Neural cell (in vitro differentiated cells): Measurements from ENCODE around the gene KIF18B. TPM values are rescaled to one million over a fixed set of nuclear protein-coding genes. Genes with fewer than 3 reads are reported as not detected.

ENCODE experiments used
- H2AFZ ChIP-seq: fragments of 200-600, 300-800 bp; sonication (generic), shearing (Covaris generic); 2 replicates; pipeline ENCODE4 v1.6.0; 2014; ENCODE audit warnings: low read depth, mild to moderate bottlenecking, antibody characterized with exemption, low read length, moderate library complexity
- H3F3A ChIP-seq: fragments of 200-600 bp; shearing (Covaris generic); 2 replicates; pipeline ENCODE4 v1.6.1; 2016; ENCODE audit warnings: mild to moderate bottlenecking, moderate library complexity, mixed read lengths, antibody characterized with exemption, low read length; ENCODE audit not compliant: insufficient read depth, poor library complexity, severe bottlenecking
- H3K27ac ChIP-seq: fragments of 200-600, 300-800 bp; sonication (generic), shearing (Covaris generic); 2 replicates; pipeline ENCODE4 v1.5.1; 2014; ENCODE audit warnings: mild to moderate bottlenecking, low read length, moderate library complexity
- H3K27me3 ChIP-seq: fragments of 300-800, 200-600 bp; sonication (generic), shearing (Covaris generic); 2 replicates; pipeline ENCODE4 v1.6.0; 2014; ENCODE audit warnings: mild to moderate bottlenecking, low read depth, low read length, moderate library complexity; ENCODE audit not compliant: insufficient read depth
- H3K36me3 ChIP-seq: fragments of 300-800, 200-600 bp; sonication (generic), shearing (Covaris generic); 2 replicates; pipeline ENCODE4 v1.5.1; 2014; ENCODE audit warnings: mild to moderate bottlenecking, antibody characterized with exemption, low read length, moderate library complexity; ENCODE audit not compliant: insufficient read depth
- H3K4me2 ChIP-seq: fragments of 300-800, 200-600 bp; sonication (generic), shearing (Covaris generic); 2 replicates; pipeline ENCODE4 v1.6.0; 2014; ENCODE audit warnings: mild to moderate bottlenecking, low read length
- H3K4me3 ChIP-seq: fragments of 300-800, 200-600 bp; sonication (generic), shearing (Covaris generic); 2 replicates; pipeline ENCODE4 v1.5.1; 2014; ENCODE audit warnings: mild to moderate bottlenecking, low read length, moderate library complexity
- H3K79me2 ChIP-seq: fragments of 200-600 bp; shearing (Covaris generic); replicated peaks from 2 replicates; pipeline ENCODE4 v1.6.0; 2014; ENCODE audit warnings: mild to moderate bottlenecking, low read length, moderate library complexity; ENCODE audit not compliant: insufficient read depth
- H3K9ac ChIP-seq: fragments of 300-800, 200-600 bp; sonication (generic), shearing (Covaris generic); 2 replicates; pipeline ENCODE4 v1.6.1; 2016; ENCODE audit warnings: mild to moderate bottlenecking, low read length, mixed read lengths
- H3K9me2 ChIP-seq: fragments of 200-600 bp; shearing (Covaris generic); 2 replicates; pipeline ENCODE4 v1.6.1; 2016; ENCODE audit warnings: mild to moderate bottlenecking, low read length, mixed read lengths; ENCODE audit not compliant: insufficient read depth
- H3K9me3 ChIP-seq: fragments of 200-600, 300-800 bp; sonication (generic), shearing (Covaris generic); 2 replicates; pipeline ENCODE4 v1.6.1; 2016; ENCODE audit warnings: mild to moderate bottlenecking, mixed run types, low read length, moderate library complexity, mixed read lengths
- H4K20me1 ChIP-seq: fragments of 200-600 bp; shearing (Covaris generic); 2 replicates; pipeline ENCODE4 v1.6.1; 2016; ENCODE audit warnings: mild to moderate bottlenecking, mixed run types; ENCODE audit not compliant: insufficient read depth
- CTCF ChIP-seq: fragments of 450-650 bp; IDR thresholded peaks from 2 replicates; pipeline ENCODE4 v1.5.1; 2014; ENCODE audit warnings: antibody characterized with exemption, mild to moderate bottlenecking, moderate library complexity; ENCODE audit not compliant: poor library complexity, severe bottlenecking
- EP300 ChIP-seq: fragments of 450-650 bp; conservative IDR thresholded peaks from 2 replicates; pipeline ENCODE4 v1.6.1; 2014; ENCODE audit warnings: antibody characterized with exemption, mild to moderate bottlenecking, moderate library complexity; ENCODE audit not compliant: poor library complexity, severe bottlenecking
- EZH2 ChIP-seq: fragments of 200-600, 300-800 bp; shearing (Covaris generic), sonication (generic); IDR thresholded peaks from 2 replicates; pipeline ENCODE4 v1.6.1; 2014; ENCODE audit warnings: antibody characterized with exemption, low read length, borderline replicate concordance, mild to moderate bottlenecking; ENCODE audit not compliant: insufficient read depth, poor library complexity, severe bottlenecking
- MXI1 ChIP-seq: fragments of 450-650 bp; conservative IDR thresholded peaks from 2 replicates; pipeline ENCODE4 v1.6.1; 2014; ENCODE audit warnings: antibody characterized with exemption, mild to moderate bottlenecking; ENCODE audit not compliant: poor library complexity, severe bottlenecking
- POLR2AphosphoS5 ChIP-seq: IDR thresholded peaks from 2 replicates; pipeline ENCODE4 v1.6.1; 2012
- RAD21 ChIP-seq: fragments of 450-650 bp; conservative IDR thresholded peaks from 2 replicates; pipeline ENCODE4 v1.6.1; 2014; ENCODE audit warnings: antibody characterized with exemption, mild to moderate bottlenecking, moderate library complexity
- REST ChIP-seq: IDR thresholded peaks from 2 replicates; pipeline ENCODE4 v1.6.1; 2012; ENCODE audit warnings: borderline replicate concordance
- SMC3 ChIP-seq: fragments of 450-650 bp; conservative IDR thresholded peaks from 2 replicates; pipeline ENCODE4 v1.6.1; 2014; ENCODE audit warnings: antibody characterized with exemption, mild to moderate bottlenecking, moderate library complexity; ENCODE audit not compliant: poor library complexity
- TAF1 ChIP-seq: IDR thresholded peaks from 2 replicates; pipeline ENCODE4 v1.6.1; 2012; ENCODE audit warnings: low read depth
- polyA plus RNA-seq: library from polyadenylated mRNA; depleted of rRNA; stranded (reverse); fragments of >200 nt; gene quantifications from 2 replicates; pipeline ENCODE4 v1.2.3, GENCODE V29; 2014

The KIF18B gene
- polyA plus RNA-seq, 1 donor from 2014 or later, result 0.10 TPM

GRCh38 chr17:44900894-44901293, 46.7 kb downstream of the KIF18B start:
- H3K9me3 ChIP-seq, result no peaks in the 10 kb centered on the region
- no peaks in the 10 kb centered on the region for H3K36me3 ChIP-seq
- H3K4me3 ChIP-seq, result no peak overlapping the region
- H3K9ac ChIP-seq, result no peak overlapping the region
- H3K4me2 ChIP-seq, result no peak overlapping the region
- no peaks in the 10 kb centered on the region for H3K9me2 ChIP-seq
- peaks cover 14% of the 10 kb centered on the region for H3K79me2 ChIP-seq
- H3K27ac ChIP-seq, result no peak overlapping the region
- TF ChIP-seq REST (no peak), MXI1 (no peak), CTCF (no peak), POLR2AphosphoS5 (no peak), EP300 (no peak), EZH2 (no peak), SMC3 (no peak), RAD21 (no peak), TAF1 (no peak)
- no peaks in the 10 kb centered on the region for H3K27me3 ChIP-seq
- H3F3A ChIP-seq, result no peaks in the 10 kb centered on the region
- no peaks in the 10 kb centered on the region for H4K20me1 ChIP-seq
- no peak overlapping the region for H2AFZ ChIP-seq

GRCh38 chr17:44899074-44899782, 48.3 kb downstream of the KIF18B start, which contains the start of gene EFTUD2:
Gene EFTUD2 (minus strand): TSS chr17:44899445. CDS start chr17:44894521, 4,924 bp downstream.
- H2AFZ ChIP-seq, result peak within 1 kb of the TSS; percentile 71
- peaks cover 20% of the 10 kb centered on the region for H3K79me2 ChIP-seq
- no peaks in the 10 kb centered on the region for H3K9me3 ChIP-seq
- peak within 1 kb of the TSS; percentile 84 for H3K4me3 ChIP-seq
- no peaks in the 10 kb centered on the region for H3K27me3 ChIP-seq
- H3K9ac ChIP-seq, result peak within 1 kb of the TSS; percentile 81
- H3K27ac ChIP-seq, result peak within 1 kb of the TSS; percentile 90
- no peaks in the 10 kb centered on the region for H3K36me3 ChIP-seq
- TF ChIP-seq EP300 (peak; percentile 88), RAD21 (peak; percentile 44), EZH2 (no peak), MXI1 (peak; percentile 99), SMC3 (peak; percentile 69), TAF1 (peak; percentile 24), CTCF (no peak), REST (peak; percentile 48), POLR2AphosphoS5 (peak; percentile 83)
- no peaks in the 10 kb centered on the region for H3F3A ChIP-seq
- peak within 1 kb of the TSS; percentile 99 for H3K4me2 ChIP-seq
- no peaks in the 10 kb centered on the region for H3K9me2 ChIP-seq
- no peaks in the 10 kb centered on the region for H4K20me1 ChIP-seq
